Measurements from ENCODE around the gene VPS26A.
"Not testable (repeated sequence)": the region's sequence is repeated elsewhere in the genome, so short reads cannot be mapped to it uniquely, and the experiment has no call there.

Gene VPS26A

DNA sequence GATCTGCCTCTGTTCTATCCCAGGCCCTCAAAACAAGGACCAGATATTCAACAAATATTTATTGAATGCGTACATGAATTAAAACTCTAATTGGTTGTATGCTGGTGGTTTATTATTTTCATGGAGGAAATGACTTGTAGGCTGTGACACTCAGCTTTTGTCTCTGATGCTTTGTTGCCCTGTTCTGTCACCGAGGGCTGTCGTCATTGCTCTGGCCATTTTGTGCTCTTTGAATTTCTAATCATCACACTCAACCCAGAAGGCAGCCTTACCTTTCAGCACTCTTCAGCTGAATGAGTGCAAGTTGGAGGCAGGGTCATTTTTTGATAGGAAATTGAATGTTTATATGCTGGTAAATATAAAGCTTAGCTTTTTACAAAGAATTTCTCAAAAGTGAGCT is 21.5 kb upstream of the VPS26A start:
- DNase-seq (ENCODE audit: low read depth in 2 of 2) = no peak

DNA sequence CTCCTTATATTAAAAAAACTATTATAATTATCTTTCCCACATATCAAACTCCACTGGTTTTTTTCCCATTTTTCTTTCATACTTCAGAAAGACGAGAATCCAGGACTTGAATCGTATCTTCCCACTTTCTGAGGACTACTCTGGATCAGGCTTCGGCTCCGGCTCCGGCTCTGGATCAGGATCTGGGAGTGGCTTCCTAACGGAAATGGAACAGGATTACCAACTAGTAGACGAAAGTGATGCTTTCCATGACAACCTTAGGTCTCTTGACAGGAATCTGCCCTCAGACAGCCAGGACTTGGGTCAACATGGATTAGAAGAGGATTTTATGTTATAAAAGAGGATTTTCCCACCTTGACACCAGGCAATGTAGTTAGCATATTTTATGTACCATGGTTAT is 20.2 kb upstream of the VPS26A start:
- DNase-seq (ENCODE audit: low read depth in 2 of 2) = no peak

DNA sequence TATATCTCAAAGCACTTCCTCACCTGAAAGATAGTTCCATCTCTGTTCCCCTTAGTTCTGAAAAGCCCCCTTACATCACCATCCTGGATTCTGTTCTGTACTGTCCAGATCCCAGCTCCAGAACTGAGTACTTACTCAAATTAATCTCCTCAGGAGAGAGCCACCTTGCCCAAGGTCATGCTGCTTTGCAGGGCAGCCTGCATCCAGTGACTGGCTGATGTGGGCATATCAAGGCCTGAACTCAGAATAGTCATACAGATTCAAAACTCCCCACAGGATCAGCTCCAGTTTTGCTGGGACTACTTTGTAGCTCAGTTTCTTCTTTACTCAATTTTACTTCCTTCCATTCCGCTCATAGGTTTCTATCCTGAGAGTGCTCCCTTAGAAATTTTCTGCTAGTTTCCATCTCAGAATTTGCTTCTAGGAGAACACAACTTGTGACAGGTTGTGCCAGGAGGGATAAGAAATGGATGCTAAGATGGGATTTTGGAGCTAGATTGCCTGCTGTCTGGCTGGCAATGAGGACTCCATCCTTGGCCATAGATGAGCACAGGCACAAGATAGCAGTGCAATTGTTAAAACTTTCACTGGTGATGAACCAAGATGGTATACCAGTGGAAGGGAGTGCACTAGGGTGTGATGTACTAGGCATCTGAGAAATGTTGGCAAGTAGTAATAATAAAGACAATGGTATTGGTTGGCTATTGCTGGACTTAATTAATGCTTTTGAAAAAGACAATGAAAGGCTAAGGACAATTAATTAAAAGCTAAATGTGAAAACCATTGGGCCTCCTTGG is 18.8 kb upstream of the VPS26A start:
- no peak for DNase-seq (ENCODE audit: low read depth in 2 of 2)

DNA sequence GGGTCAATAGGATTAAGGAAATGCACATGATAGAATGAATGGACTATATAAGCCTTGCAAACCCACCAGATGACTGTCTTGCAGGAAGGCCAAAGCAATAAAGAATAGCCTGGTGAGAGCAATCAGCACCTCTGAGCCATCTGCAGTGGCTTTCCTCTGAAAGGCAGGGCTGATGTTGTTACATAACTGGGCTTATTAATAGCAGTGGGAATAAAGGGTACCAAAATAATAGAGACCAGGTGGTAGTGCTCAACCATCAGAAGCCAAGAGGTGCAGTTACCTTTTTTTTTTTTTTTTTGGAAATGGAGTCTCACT is 16.8 kb upstream of the VPS26A start:
- no peak for DNase-seq (ENCODE audit: low read depth in 2 of 2)

DNA sequence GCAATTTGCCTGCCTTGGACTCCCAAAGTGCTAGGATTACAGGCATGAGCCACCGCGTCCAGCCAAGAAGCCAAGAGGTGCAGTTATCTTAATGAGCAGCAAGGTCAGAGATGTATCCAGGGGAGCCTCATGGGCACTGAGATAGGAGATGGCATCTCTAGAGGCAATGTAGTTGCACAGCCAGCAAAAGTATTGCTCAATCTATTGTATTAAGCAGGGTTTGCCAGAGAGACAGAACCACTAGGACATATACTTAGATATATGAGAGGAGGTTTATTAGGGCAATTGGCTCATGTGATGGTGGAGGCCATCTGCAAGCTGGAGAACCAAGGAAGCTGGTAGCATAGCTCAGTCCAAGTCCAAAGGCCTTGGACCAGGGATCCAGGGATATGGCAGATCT is 16.3 kb upstream of the VPS26A start:
- DNase-seq (ENCODE audit: low read depth in 2 of 2) = no peak

DNA sequence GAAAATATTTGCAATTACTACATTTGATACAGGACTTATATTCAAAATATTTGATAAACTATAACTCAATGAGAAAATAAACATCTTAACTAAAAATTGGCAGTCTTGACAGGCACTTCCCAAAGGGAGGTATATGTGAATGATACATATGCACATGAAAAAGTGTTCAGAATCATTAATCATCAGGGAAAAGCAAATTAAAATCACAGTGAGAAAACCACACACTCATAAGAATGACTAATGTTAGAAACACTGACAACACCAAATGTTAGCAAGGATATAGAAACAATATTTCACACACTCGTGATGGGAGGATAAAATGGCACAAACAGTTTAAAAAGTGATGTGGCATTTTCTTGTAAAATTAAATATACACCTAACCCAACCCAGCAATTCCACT is 4.1 kb upstream of the VPS26A start:
- no peak for DNase-seq (ENCODE audit: low read depth in 2 of 2)

DNA sequence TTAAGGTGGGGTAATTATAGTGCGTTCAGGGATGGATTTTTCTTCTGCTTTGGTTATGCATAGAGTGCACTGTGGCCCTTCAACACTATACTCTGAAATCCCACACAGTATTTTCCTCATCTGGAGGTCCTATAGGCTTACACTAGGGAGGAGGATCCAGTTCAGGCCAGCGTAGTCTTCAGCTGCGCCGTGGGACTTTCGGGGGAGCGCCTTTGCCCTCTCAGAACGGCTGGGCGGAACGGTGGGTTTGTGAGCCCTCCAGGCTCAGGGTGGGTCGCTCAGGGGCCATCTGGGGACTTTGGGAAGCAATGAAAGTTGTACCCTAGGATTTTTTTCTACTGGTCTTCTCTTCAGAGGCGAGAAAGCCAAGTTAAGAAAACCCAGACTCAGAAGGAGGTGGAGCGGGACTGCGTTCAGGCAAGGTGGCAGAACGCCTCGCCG is 652 bp upstream of the VPS26A start:
- DNase-seq (ENCODE audit: low read depth in 2 of 2) = no peak

DNA sequence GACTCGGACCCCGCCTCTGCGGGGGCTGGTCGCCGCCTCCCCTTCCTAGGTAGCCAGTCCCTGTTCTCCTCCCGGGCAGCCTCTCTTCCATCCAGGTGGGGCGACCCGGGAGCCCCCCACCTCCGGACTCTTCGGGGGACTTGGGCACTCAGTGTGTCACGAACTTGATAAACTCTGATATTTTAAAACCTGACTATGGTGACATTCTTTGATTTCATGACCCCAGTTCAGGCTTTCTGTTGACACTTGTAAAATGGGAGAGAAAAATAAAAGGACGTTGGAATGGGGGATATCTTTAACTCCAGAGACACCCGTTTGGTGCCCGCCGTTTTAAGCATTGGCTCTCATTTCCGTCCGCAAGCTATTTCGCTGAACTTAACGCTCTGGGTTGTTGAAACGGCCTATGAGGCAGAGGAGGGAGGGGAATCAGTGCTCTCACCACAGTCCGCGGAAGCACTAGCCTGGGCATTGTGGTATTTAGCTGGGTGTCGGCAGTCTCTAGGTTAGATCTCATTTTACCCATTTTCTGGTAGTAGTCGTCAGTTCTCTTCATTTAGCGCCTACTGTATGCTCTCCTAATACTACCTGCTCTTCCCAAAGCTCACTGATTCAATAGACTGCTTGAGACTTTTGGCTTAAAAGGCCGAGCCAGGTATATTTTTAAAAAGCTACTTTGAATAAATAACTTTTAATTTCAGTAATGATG is 738 bp downstream of the VPS26A start:
- peak; percentile 25 to 27 for DNase-seq (ENCODE audit: low read depth in 2 of 2)

DNA sequence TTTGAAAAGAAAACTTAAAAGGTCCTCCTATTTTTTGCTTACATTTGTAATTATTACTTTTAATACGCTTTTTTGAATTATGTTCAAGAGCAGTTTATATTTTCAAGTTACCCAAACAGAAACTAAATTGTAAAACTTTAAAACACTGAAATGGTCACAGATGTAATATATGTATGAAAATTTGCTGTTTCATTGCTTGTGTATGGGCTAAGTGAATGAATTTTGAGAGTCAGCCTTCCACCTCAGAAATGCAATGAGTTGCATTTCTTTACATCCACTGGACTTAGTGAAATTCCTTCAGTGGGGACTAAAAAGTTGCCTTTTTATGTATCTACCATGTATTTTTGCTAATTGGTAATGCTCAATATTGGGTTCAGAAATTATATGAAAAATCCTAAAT is 1.6 kb downstream of the VPS26A start:
- DNase-seq (ENCODE audit: low read depth in 2 of 2) = no peak

DNA sequence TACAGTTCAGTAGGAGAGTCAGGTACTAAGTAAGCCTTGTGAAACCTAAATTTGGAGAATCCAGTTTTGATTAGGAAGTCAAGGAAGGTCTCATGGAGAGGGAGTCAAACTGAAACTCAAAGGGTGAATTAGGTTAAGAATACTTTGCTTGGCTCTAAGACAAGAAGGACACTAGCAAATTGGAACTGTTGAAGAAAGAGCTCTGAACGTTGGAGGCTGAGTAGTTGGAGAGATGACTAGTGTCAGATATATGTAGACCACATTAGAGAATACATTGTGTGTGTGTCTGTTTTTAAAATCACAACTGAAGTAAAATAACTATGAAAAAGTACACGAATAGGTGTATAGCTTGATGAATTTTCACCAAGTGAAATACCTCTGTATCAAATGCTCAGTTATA is 6.3 kb downstream of the VPS26A start:
- DNase-seq (ENCODE audit: low read depth in 2 of 2) = no peak

DNA sequence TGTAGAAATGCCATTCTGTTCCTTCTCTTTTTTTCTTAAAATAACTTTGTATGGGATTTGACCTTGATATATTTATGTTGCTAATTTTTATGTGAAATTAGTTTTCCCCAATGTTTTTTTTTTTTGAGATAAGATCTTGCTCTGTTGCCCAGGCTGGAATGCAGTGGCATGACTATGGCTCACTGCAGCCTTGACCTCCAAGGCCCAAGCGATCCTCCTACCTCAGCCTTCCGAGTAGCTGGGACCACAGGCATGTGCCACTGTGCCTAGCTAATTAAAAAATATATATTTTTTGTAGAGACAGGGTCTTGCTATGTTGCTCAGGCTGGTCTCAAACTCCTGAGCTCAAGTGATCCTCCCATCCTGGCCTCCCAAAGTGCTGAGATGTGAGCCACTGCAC is 16.0 kb downstream of the VPS26A start:
- no peak for DNase-seq (ENCODE audit: low read depth in 2 of 2)

DNA sequence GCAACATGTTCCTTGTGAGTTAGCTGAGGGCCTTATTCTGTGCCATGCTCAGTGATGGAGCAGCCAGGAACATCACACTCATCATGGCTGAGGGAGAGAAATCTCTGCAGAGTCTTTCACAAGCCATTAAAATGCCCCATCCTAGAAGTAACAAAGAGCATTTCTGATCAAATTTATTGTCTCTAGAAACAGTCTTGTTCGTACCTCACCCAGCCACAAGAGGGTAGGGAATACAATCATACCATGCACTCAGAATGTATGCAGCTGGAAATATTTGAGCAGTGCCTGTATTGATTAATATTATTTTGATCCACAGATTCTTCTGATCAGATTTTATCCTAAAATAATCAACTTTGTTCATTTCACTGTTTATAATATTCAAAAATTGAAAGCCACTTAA is 17.3 kb downstream of the VPS26A start:
- DNase-seq (ENCODE audit: low read depth in 2 of 2) = no peak

DNA sequence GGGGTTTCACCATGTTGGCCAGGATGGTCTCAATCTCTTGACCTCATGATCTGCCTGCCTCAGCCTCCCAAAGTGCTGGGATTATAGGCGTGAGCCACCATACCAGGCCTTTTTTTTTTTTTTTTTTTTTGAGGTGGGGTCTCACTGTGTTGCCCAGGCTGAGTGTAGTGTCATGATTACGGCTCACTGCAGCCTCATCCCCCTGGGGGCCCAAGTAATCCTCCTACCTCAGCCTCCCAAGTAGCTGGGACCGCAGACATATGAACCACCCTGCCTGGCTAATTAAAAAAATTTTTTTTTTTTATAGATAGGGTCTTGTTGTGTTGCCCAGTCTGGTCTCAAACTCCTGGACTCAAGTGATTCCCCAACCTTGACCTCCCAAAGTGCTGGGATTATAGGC is 18.1 kb downstream of the VPS26A start:
- DNase-seq (ENCODE audit: low read depth in 2 of 2) = not testable (repeated sequence)

DNA sequence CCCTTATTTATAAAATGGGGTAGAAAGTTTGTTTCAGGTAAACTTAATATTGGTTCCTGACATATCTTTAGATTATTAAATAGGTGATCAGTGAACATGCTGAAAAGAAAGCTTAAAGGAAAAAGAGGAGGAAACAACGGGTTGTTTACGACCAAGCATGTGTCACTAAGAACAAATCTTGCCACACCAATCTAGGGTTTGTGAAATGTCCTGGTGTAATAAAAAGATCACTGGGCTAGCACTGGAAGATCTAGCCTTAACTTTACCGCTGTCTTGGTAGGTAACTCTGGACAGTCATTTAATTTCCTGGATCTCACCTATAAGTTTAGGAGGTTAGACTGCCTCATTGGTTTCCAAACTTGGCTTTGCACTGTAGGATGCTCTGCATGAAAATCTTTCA is 19.0 kb downstream of the VPS26A start:
- no peak for DNase-seq (ENCODE audit: low read depth in 2 of 2)

DNA sequence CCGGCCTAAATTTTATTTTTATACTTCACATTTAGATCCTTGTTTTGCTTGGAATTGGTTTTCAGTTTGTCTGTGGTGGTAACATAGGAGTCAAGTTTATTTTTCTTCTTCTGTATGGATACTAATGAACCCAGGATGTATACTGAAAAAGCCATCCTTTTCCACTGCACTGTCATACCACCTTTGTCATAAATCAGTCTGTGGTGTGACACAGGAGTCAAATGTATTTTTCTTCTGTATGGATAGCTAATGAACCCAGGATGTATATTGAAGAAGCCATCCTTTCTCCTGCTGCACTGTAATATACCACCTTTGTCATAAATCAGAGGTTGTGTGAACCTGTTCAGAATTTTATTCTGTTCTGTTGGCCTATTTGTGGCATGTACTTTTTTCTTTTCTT is 21.4 kb downstream of the VPS26A start:
- no peak for DNase-seq (ENCODE audit: low read depth in 2 of 2)

DNA sequence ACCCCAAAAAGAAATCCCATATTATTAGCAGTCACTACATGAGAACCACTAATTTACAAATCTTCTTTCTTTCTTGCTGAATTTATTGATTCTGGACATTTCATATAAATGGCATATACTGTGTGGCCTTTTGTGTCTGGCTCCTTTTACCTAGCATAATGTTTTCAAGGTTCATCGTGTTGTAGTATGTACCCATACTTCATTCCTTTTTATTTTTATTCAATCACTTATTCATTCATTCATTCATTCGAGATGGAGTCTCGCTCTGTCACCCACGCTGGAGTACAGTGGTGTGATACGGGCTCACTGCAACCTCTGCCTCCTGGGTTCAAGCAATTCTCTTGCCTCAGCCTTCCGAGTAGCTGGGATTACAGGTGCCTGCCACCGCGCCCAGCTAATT is 21.9 kb downstream of the VPS26A start:
- no peak for DNase-seq (ENCODE audit: low read depth in 2 of 2)

DNA sequence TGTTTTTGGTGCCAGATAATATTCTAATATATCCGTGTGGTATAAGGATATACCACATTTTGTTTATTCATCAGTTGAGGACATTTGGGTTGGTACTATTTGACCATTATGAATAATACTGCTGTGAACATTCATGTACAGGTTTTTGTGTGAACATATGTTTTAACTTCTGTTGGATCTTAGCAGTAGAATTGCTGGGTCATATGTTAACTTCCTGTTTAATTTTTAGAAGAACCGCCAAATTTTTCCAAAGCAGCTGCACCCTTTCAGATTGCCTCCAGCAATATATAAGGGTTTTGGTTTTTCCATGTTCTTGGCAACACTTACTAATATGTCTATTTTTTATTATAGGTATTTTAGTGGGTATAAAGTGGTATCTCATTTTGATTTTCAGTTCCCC is 22.8 kb downstream of the VPS26A start:
- DNase-seq (ENCODE audit: low read depth in 2 of 2) = no peak

DNA sequence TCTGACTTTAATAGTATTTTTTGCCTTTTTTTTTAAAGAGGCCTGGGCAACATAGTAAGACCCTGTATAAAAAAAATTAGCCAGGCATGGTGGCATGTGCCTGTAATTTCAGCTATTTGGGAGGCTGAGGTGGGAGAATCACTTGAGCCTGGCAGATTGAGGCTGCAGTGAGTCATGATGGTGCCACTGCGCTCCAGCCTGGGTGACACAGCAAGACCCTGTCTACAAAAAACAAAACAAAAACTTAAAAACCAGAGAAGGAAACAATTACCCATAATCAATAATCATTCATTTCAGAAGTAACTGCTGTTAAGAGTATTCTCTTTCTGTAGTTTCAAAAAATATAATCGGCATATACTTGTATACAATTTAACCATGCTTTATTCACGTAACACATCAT is 28.0 kb downstream of the VPS26A start:
- peak in 1 of 2 donors; percentile 4 for DNase-seq (ENCODE audit: low read depth in 2 of 2)

DNA sequence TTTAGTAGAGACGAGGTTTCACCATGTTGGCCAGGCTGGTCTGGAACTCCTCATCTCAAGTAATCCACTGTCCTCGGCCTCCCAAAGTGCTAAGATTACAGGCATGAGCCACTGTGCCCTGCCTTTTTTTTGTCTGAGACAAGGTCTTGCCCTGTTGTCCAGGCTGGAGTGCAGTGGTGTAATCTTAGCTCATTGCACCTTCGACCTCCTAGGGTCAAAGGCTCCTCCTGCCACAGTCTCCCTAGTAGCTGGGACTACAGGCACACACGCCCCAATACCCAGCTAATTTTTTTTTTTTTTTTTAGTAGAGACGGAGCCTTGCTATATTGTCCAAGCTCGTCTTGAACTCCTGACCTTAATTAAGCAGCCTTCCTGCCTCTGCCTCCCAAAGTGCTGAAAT is 29.2 kb downstream of the VPS26A start:
- DNase-seq (ENCODE audit: low read depth in 2 of 2) = no peak

DNA sequence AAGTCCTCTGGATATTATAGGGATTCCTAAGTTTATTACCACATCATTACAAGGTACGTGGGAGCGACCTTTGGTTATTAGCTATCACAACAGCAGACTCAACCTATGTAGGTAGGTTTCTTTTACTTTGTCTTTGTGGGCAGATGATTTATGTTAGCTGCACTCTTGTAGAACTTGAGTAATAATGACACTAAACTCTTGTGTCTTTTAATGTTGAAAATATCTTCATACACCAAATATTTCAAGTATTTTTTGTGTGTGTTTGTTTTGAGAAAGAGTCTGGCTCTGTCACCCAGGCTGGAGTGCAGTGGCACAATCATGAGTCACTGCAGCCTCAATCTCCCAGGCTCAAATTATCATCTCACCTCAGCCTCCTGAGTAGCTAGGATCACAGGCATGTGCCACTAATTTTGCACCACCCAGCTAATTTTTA is 36.8 kb downstream of the VPS26A start:
- no peak for DNase-seq (ENCODE audit: low read depth in 2 of 2)

DNA sequence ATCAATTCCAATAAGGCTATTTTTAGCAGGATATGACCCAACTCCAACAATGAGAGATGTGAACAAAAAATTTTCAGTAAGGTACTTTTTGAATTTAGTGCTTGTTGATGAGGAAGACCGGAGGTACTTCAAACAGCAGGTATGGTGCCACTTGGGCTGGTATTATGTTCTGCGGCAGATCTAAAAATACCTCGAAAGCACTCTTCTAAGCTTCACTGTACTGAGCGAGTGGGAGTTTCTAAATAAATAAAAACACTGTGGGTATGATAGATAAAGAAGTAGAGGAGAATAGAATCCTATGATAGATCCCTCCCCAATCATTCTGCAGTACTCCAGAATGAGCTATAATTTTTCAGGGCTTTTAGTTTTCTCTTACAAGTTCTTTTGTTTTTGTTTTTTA is 44.5 kb downstream of the VPS26A start:
- no peak for DNase-seq (ENCODE audit: low read depth in 2 of 2)

DNA sequence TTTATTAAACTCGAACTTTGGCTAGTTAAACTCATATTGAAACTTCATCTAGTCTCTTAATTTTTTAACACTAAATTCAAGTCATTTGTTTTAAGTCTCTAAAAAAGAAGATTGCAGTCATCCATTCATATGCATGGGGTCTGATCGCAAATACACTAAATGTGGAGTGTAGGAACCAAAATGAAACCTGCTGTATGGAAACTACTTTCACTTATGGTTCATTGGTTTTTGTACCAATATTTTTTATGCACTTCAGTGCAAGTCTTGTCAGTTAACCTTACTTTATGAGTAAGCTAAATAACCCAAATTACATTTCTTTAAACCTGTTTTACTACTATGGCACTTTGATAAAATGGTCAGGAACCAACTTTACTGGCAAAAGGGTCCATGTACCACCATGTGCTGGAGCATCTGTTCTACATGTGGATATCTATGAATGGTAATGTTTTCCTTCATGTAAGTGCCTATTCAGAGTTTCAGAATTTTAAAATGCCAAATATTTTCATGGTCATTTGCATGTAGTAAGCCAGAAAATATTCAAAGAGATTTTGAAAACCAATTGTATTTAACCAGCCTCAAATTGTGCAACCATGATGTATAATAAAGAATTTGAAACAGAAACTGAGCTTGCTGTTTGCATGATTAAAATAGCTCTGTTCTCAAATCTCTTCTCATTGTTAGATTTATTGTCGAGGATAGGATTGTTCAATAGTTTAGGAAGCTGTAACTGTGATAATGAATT is 48.4 kb downstream of the VPS26A start:
- no peak for DNase-seq (ENCODE audit: low read depth in 2 of 2)

DNA sequence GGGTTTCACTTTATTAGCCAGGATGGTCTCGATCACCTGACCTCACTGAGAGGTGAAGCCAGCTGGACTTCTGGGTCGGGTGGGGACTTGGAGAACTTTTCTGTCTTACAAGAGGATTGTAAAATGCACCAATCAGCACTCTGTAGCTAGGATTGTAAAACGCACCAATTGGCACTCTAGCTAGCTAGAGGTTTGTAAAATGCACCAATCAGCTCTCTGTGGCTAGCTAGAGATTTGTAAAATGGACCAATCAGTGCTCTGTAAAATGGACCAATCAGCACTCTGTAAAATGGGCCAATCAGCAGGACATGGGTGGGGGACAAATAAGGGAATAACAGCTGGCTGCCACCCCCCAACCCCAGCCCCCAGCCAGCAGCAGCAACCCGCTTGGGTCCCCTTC is 51.3 kb downstream of the VPS26A start:
- not testable (repeated sequence) for DNase-seq (ENCODE audit: low read depth in 2 of 2)
